NB4 (cell line): ENCODE measurements around the gene TSPAN2.

Experiments used
- DNase-seq: peaks from one replicate; pipeline ENCODE4 v3.0.0; 2010; ENCODE audit warnings: low read depth
- H3K4me3 ChIP-seq: one replicate; pipeline ENCODE4 v1.5.1; 2011; ENCODE audit warnings: mild to moderate bottlenecking, low read depth, low read length, moderate library complexity
- CTCF ChIP-seq: IDR thresholded peaks from one replicate; pipeline ENCODE4 v1.5.1; 2012; ENCODE audit warnings: low read depth, low read length
- MAX ChIP-seq: IDR thresholded peaks from 2 replicates; pipeline ENCODE4 v1.6.1; 2011; ENCODE audit warnings: low read depth, low read length
- MYC ChIP-seq: IDR thresholded peaks from 2 replicates; pipeline ENCODE4 v1.6.1; 2011; ENCODE audit warnings: low read depth, low read length
- POLR2A ChIP-seq: IDR thresholded peaks from 2 replicates; pipeline ENCODE4 v1.6.1; 2011; ENCODE audit warnings: mild to moderate bottlenecking; ENCODE audit not compliant: insufficient read length; ENCODE audit errors: extremely low read depth

Gene TSPAN2

GRCh38 chr1:115064461-115064860 is 24.8 kb downstream of the TSPAN2 start:
- H3K4me3 ChIP-seq: no peak overlapping the region
- DNase-seq: no peak
- TF ChIP-seq CTCF (no peak), MAX (no peak), MYC (no peak), POLR2A (no peak)

GRCh38 chr1:115063228-115063901 is 25.9 kb downstream of the TSPAN2 start:
- TF ChIP-seq MYC (no peak), POLR2A (no peak), MAX (no peak), CTCF (no peak)
- peak; percentile 13 for DNase-seq
- H3K4me3 ChIP-seq: no peak overlapping the region

- no peak overlapping the region for H3K4me3 ChIP-seq
- peak; percentile 93 for DNase-seq
- no peak for TF ChIP-seq POLR2A
- no peak for TF ChIP-seq CTCF
- TF ChIP-seq MYC: no peak
- TF ChIP-seq MAX: no peak
Observed at GRCh38 chr1:115062542-115063004, 26.7 kb downstream of the TSPAN2 start.

GRCh38 chr1:115060501-115060900 is 28.8 kb downstream of the TSPAN2 start:
- DNase-seq: no peak
- no peak for TF ChIP-seq MYC
- TF ChIP-seq POLR2A: no peak
- TF ChIP-seq CTCF: no peak
- TF ChIP-seq MAX: no peak
- no peak overlapping the region for H3K4me3 ChIP-seq

- no peak for DNase-seq
- no peak overlapping the region for H3K4me3 ChIP-seq
- no peak for TF ChIP-seq MAX
- no peak for TF ChIP-seq POLR2A
- no peak for TF ChIP-seq MYC
Observed at GRCh38 chr1:115059316-115059715, 30.0 kb downstream of the TSPAN2 start.

GRCh38 chr1:115057661-115058254 is 31.5 kb downstream of the TSPAN2 start:
- no peak for DNase-seq
- TF ChIP-seq MYC: no peak
- TF ChIP-seq POLR2A: no peak
- TF ChIP-seq MAX: no peak
- TF ChIP-seq CTCF: no peak
- H3K4me3 ChIP-seq: no peak overlapping the region
